Measurements from ENCODE around the gene S100A14.

GRCh38 chr1:153638261-153638660, 22.1 kb upstream of the S100A14 start:
- no peak for TF ChIP-seq RAD21 (IDR thresholded peaks at IDR 0.05; ENCODE audit: low read depth)
- no peak for TF ChIP-seq CTCF (IDR thresholded peaks at IDR 0.05 in 2 of 3, conservative IDR thresholded peaks at IDR 0.05 in 1 of 3; ENCODE audit: borderline replicate concordance in 1 of 3, insufficient read depth in 1 of 3, low read depth in 2 of 3, low read length in 2 of 3)
- TF ChIP-seq POLR2A (IDR thresholded peaks at IDR 0.05; ENCODE audit: borderline replicate concordance, extremely low read depth, insufficient read depth, insufficient read length), result no peak

Data from HCT116 (cell line).